HUES48 (cell line): ENCODE results near the gene TSPAN32.

ENCODE experiments used
- H3K27ac ChIP-seq: one replicate; pipeline ENCODE4 v1.7.0; 2013; ENCODE audit warnings: low read depth, low read length, inconsistent platforms
- H3K27me3 ChIP-seq: 2 replicates; pipeline ENCODE4 v1.6.1; 2013; ENCODE audit warnings: mild to moderate bottlenecking, low read length; ENCODE audit not compliant: control insufficient read depth, insufficient read depth
- H3K36me3 ChIP-seq: 2 replicates; pipeline ENCODE4 v1.6.1; 2013; ENCODE audit warnings: low read length; ENCODE audit not compliant: control insufficient read depth, insufficient read depth
- H3K4me1 ChIP-seq: 2 replicates; pipeline ENCODE4 v1.6.1; 2013; ENCODE audit warnings: mild to moderate bottlenecking, low read length; ENCODE audit not compliant: control insufficient read depth, insufficient read depth
- H3K4me3 ChIP-seq: 2 replicates; pipeline ENCODE4 v1.5.1; 2013; ENCODE audit warnings: mild to moderate bottlenecking, low read depth, low read length
- H3K9ac ChIP-seq: 2 replicates; pipeline ENCODE4 v1.6.1; 2013; ENCODE audit warnings: mild to moderate bottlenecking, low read depth, low read length, moderate library complexity
- H3K9me3 ChIP-seq: 2 replicates; pipeline ENCODE4 v1.6.1; 2013; ENCODE audit warnings: low read length; ENCODE audit not compliant: control insufficient read depth, insufficient read depth

Gene TSPAN32

DNA sequence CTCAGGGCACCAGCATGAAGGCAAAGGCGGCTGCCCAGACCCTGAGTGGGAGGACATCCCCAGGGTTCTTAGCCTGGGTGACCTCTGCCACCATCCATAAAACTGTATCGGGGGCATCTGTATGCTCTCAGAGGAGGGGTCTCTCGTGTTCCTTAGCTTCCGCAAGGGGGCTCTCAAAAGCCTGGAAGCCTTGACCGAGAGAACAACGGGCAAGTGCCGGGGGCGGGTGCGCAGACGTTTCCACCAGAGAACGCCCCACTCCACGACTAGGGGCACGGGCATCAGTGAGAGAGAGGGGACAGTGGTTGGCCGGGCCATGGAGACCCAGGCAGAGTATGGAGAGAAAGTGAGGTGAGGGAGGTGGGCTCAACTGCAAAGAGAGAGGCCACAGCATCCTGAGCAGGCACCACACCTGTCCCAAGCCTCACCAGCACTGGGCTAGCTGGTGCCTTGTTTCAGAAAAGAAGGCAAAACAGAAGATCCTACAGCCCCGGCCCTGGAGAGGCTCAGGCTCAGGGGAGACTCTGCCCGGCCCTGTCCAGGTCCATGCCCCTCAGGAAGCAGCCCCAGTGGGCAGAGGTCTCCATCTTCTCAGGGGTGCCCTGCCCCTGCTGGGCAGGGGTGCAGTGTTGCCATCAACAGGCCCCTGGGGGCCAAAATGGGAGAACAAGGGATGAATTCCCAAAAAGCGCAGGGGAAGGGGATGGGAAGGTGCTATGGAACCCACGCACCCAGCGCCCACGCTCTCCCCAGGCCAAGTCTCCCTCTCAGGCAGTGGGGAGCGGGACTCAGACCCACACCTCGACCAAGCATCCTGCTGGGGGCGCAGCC, 5.9 kb downstream of the TSPAN32 start:
- H3K4me1 ChIP-seq = no peaks in the 10 kb centered on the region
- no peak overlapping the region for H3K4me3 ChIP-seq
- no peaks in the 10 kb centered on the region for H3K27me3 ChIP-seq

DNA sequence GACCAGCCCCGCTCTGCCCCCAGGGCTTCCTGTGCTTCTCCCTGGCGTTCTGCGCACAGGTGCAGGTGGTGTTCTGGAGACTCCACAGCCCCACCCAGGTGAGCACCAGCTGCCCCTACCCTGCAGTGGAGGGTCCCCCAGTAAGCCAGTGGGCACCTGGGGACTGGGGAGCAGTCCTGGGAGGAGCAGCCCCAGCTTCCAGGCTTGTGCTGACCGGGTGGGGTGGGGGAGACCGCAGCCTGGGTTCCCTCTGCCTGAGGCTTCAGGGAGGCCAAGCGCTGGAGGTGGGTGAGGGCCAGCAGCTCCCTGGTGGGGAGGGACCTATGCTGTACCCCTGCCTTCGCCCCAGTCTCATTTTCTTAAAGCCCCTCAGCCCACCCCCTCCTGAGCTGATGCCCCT, 6.9 kb downstream of the TSPAN32 start:
- Histone ChIP-seq H3K36me3 (no peaks in the 10 kb centered on the region), H3K4me3 (no peak overlapping the region), H3K9ac (no peak overlapping the region), H3K27me3 (no peaks in the 10 kb centered on the region), H3K4me1 (no peaks in the 10 kb centered on the region), H3K27ac (no peak overlapping the region), H3K9me3 (no peaks in the 10 kb centered on the region)

More for the DNA sequence above, 5.9 kb downstream of the TSPAN32 start:
- Histone ChIP-seq H3K27ac (no peak overlapping the region), H3K9me3 (no peaks in the 10 kb centered on the region), H3K9ac (no peak overlapping the region), H3K36me3 (no peaks in the 10 kb centered on the region)

DNA sequence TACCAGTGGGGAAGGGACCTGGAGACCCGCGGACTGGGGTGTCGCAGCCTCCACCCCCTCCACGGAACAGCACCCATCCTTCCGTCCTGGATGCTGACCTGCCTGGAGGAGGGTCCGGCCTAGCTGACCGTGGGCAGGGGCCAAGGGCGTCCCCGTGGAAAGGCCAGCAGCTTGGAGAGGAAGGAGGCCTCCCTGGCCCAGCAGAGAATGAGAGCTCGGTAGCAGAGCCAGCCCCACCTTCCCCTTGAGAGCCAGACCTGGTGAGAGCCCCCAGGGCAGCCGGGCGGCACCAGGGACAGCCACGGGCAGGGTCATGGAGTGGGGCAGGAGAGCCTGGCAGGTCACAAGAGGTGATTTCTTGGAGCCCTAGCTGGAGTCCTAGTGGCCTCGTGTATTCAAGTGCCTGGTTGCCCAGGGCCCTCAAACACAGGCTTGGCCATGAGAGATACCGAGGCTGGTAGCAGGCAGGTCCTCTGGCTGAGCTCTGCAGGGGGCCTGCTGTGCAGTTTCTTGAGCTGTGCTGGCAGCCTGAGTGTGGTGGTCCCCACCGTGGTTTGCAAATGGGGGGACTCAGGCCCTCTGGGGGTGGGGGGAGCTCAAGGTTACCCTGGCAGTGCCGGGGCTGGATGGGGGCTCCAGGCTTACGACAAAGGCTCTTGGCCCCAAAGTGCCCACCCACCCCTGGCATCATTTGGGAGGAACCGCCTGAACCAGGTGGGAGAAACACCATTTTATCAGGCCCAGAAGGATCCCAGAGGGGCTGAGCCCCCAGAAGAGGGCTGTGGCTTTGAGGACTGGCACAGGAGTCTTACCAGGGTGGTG, 7.6 kb downstream of the TSPAN32 start:
- Histone ChIP-seq H3K4me3 (no peak overlapping the region), H3K9ac (no peak overlapping the region), H3K9me3 (no peaks in the 10 kb centered on the region), H3K4me1 (no peaks in the 10 kb centered on the region), H3K27me3 (no peaks in the 10 kb centered on the region), H3K27ac (no peak overlapping the region), H3K36me3 (no peaks in the 10 kb centered on the region)

DNA sequence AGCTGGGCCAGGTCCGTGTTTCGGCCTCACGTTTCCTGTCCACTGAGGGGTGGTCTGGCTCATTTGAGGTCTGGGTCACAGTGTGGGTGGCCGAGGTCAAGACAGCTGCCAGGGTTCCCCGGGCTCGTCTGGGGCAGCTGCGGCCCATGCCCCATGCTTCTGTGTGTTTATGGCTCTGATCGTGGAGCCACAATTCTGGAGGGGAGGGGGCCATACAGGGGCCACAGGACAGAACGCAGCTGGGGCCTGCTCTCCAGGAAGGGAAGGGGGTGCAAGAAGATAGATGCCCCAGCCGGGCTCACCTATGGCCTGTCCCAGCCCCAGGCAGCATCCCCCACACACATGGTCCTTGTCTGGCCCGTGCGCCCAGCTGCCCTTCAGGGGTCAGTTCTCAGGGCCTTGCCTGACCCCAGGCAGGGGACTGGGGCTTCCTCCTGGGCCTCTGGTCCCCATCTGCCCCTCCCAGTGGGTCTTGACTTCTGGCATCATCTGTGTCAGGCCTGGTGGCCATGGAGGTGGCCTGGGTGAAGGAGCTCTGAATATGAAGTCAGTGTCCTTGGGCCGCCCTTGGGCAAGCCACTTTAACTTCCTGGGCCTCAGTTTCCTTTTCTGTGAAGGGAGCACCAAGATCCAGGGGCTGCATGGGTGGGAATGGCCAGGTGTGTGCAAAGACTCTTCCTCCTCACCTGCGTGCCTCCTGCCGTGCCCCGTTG, 8.4 kb downstream of the TSPAN32 start:
- Histone ChIP-seq H3K9ac (no peak overlapping the region), H3K4me3 (no peak overlapping the region), H3K36me3 (no peaks in the 10 kb centered on the region), H3K9me3 (no peaks in the 10 kb centered on the region), H3K27me3 (no peaks in the 10 kb centered on the region), H3K4me1 (no peaks in the 10 kb centered on the region), H3K27ac (no peak overlapping the region)

DNA sequence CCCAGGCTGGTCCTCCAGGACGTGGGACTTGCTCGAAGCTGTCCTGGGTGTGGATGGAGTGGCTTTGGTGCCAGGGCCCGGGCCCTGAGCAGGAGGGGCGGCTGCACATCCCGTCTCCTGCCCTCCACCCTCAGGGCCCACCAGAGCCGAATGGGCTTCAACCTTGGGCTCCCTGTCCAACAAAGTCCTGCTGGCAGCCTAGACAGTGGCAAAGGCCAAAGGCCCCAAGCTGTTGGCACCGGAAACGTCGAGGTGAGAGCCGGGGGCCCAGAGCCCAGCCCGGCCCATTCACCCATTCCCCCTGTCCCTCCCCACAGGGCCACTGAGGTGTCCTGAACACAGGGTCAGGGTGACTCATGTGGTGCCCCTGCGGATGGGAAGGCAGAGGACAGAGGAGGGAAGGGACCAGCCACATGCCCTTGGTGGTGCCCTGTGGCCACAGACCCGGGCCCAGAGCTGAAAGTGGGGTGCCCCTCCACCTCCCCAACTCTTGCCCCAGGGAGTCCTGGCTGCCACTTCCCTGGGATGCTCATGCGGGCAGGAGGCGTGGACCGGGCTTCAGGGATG, 9.1 kb downstream of the TSPAN32 start:
- Histone ChIP-seq H3K4me1 (no peaks in the 10 kb centered on the region), H3K27ac (no peak overlapping the region), H3K9ac (no peak overlapping the region)

DNA sequence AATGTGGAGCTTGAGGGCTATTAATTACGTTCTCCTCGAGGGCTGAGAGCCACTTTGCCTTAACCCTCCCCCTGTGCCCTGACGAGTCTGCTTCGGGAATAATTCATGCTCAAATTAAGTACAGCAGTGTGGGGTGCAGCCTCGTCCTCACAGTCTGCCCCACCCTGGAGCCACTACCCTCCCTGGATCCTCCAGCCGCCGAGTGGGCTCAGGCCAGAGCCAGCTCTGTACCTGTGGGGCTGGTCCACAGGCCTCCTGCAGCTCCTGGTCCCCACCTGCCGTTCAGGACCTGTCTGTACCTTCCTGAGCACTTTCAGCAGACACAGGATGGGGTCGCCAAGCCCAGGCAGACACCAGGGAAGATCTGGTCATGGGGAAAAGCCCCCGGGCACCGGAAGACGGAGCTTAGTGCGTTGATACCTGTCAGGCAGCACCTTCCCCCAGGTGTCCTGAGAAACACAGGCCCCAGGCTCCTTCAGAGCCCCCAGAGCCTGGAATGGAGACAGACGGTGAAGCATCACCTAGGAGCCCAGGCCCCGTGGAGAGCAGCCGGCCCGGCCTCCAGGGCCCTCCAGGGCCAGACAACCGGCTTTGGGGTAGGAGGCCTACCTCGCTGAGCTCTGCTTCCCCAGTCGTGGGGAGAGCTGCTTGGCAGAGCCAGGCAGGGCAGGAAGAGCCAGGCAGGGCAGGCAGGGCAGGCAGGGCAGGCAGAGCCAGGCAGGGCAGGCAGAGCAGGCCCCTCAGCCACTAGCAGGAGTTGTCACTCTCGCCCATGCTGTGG, 9.7 kb downstream of the TSPAN32 start:
- Histone ChIP-seq H3K4me3 (no peak overlapping the region), H3K9ac (no peak overlapping the region), H3K4me1 (no peaks in the 10 kb centered on the region), H3K9me3 (no peaks in the 10 kb centered on the region), H3K36me3 (no peaks in the 10 kb centered on the region), H3K27ac (no peak overlapping the region), H3K27me3 (no peaks in the 10 kb centered on the region)

More for the DNA sequence above, 9.1 kb downstream of the TSPAN32 start:
- H3K36me3 ChIP-seq = no peaks in the 10 kb centered on the region
- no peaks in the 10 kb centered on the region for H3K9me3 ChIP-seq
- H3K27me3 ChIP-seq = no peaks in the 10 kb centered on the region
- H3K4me3 ChIP-seq = no peak overlapping the region

DNA sequence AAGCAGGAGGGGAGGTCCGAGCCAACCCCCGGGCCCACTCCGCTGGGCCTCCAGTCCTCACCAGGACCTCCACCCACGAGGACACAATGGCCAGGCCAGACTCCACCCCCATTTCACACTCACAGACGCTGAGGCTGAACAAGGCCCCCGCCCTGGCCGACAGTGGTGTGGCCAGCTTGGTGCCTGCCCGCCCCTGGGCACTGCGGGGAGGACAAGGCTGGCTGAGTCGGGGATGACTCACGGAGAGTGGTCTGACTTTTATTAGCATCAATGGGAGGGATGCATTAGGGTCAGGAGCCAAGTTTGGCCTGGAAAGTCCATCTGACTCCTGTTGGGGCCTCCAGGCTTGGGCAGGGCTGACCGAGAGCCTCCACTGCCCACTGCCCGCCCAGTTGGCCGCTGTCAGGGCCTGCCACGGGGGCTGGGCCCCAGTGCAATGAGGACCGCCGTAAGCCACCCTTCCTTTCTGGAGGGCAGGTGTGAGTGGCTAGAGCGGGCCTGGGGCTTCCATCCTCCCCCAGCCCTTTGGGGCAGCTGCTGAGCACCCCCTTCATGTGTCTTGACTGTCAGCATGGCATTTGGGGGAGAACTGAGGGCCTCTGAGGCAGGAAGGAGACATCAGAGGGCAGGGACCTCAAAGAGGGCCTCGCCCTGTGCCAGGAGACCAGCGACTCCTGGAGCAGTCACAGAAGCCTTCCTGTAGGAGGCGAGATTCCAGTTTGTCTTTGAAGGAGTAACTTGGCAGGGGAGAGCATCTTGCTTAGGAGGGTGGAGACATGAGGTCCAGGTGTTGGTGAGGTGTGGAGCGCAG, 10.6 kb downstream of the TSPAN32 start:
- no peaks in the 10 kb centered on the region for H3K9me3 ChIP-seq
- H3K36me3 ChIP-seq = no peaks in the 10 kb centered on the region
- no peak overlapping the region for H3K27ac ChIP-seq
- H3K9ac ChIP-seq = no peak overlapping the region
- no peaks in the 10 kb centered on the region for H3K27me3 ChIP-seq
- no peaks in the 10 kb centered on the region for H3K4me1 ChIP-seq
- H3K4me3 ChIP-seq = no peak overlapping the region

DNA sequence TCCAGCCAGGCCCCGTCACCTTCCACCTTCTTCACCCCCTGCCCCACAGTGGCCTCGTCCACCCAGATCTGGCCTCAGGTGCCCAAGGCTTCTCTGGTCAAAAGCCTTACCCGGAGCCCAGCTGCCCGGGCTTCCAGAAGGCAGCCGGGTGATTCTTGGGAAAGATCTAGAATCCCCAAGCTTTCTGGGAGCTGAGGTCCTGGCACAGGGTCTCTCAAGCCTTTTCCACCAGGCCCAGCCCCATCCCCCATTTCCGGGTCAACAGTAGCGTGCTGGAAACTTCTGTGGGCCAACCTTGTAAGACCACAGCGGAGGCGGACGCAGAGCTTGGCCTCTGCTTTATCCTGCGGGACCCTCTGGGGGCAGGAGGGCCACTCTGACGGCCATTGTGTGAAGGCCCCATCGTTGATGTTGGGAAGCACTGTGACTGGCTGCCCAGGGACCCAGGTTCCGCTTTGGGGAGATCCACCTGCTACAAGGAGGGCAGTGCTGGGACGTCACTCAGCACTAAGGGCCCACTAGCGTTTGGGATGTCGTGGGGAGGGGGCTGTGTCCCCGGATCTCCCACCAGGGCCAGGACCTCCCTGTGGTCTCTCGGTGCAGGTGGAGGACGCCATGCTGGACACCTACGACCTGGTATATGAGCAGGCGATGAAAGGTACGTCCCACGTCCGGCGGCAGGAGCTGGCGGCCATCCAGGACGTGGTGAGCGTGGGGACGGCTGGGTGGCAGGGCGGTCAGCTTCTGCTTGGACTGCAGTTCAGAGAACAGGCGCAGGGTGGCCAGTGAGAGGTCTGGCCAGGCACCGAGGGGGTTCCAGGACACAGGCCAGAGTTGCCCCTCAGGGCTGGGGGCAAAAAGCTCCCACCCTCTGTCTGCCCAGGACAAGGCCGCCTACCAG, 11.5 kb downstream of the TSPAN32 start:
- H3K36me3 ChIP-seq = no peaks in the 10 kb centered on the region
- H3K27me3 ChIP-seq = no peaks in the 10 kb centered on the region
- no peaks in the 10 kb centered on the region for H3K9me3 ChIP-seq
- H3K4me1 ChIP-seq = no peaks in the 10 kb centered on the region
- no peak overlapping the region for H3K4me3 ChIP-seq
- H3K27ac ChIP-seq = no peak overlapping the region
- no peak overlapping the region for H3K9ac ChIP-seq

DNA sequence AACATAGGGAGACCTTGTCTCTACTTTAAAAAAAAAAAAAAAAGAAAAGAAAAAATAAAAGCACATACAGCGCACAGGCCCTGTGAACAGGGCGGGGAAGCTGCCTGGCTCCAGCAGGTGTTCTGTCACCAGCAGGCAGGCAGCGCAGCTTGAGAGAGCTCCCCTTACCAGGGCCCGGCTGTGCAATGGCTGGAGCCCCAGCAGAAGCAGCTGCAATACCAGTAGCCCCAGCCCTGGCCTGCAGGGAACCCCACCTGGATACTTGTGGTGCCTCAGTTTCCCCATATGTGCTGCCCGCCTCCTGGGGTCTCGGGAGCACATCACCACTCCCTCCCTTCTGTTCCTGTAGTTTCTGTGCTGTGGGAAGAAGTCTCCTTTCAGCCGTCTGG, 12.3 kb downstream of the TSPAN32 start:
- H3K27ac ChIP-seq = no peak overlapping the region
- H3K4me3 ChIP-seq = no peak overlapping the region
- no peaks in the 10 kb centered on the region for H3K4me1 ChIP-seq
- no peak overlapping the region for H3K9ac ChIP-seq
- H3K27me3 ChIP-seq = no peaks in the 10 kb centered on the region
- H3K9me3 ChIP-seq = no peaks in the 10 kb centered on the region
- no peaks in the 10 kb centered on the region for H3K36me3 ChIP-seq
